WTC11 (cell line): Measurements from ENCODE around the gene CTNNA2.

ENCODE experiments used
- ELF4 ChIP-seq: sonication (generic); formaldehyde crosslinking; IDR thresholded peaks from 2 replicates; pipeline ENCODE4 v1.8.1; 2022; ENCODE audit warnings: low read depth, mild to moderate bottlenecking, moderate library complexity, missing genetic modification reagents
- NR1H2 ChIP-seq: sonication (generic); formaldehyde crosslinking; IDR thresholded peaks from 2 replicates; pipeline ENCODE4 v1.9.0; 2021; ENCODE audit warnings: mild to moderate bottlenecking, moderate library complexity, missing genetic modification reagents
- TF ChIP-seq, protein P1 (sequence below): sonication (generic); formaldehyde crosslinking; IDR thresholded peaks from 2 replicates; pipeline ENCODE4 v1.8.1; 2022; ENCODE audit warnings: low read depth, mild to moderate bottlenecking, moderate library complexity, missing genetic modification reagents, borderline replicate concordance
- TF ChIP-seq, protein P2 (sequence below): fragments of 200-600 bp; IDR thresholded peaks from 2 replicates; pipeline ENCODE4 v1.8.0; 2022; ENCODE audit warnings: antibody characterized with exemption
- TF ChIP-seq, protein P3 (sequence below): sonication (generic); formaldehyde crosslinking; IDR thresholded peaks from 2 replicates; pipeline ENCODE4 v1.8.0; 2023; ENCODE audit warnings: missing genetic modification reagents

DNA sequence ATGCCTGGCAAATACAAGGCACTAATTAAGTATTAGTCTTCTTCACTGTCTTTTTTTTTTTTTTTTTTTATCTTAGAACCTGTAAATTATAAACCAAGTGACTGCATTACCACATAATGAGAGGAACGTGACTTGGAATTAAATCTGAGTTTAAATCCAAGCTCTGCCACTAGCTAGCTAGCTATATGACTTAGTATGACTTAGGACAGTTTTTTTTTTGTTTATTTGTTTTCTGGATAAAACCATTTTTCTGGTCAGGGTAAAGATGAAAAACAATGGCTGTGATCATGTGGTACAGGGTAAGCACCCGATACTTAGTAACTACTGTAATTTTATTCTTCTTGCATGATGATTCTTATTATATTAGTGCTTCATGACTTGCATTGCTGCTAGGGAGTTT is 983.5 kb downstream of the CTNNA2 start:
- TF ChIP-seq, protein P1, sequence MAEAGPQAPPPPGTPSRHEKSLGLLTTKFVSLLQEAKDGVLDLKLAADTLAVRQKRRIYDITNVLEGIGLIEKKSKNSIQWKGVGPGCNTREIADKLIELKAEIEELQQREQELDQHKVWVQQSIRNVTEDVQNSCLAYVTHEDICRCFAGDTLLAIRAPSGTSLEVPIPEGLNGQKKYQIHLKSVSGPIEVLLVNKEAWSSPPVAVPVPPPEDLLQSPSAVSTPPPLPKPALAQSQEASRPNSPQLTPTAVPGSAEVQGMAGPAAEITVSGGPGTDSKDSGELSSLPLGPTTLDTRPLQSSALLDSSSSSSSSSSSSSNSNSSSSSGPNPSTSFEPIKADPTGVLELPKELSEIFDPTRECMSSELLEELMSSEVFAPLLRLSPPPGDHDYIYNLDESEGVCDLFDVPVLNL (CRISPR knock-in tag) = no peak
- TF ChIP-seq, protein P2, sequence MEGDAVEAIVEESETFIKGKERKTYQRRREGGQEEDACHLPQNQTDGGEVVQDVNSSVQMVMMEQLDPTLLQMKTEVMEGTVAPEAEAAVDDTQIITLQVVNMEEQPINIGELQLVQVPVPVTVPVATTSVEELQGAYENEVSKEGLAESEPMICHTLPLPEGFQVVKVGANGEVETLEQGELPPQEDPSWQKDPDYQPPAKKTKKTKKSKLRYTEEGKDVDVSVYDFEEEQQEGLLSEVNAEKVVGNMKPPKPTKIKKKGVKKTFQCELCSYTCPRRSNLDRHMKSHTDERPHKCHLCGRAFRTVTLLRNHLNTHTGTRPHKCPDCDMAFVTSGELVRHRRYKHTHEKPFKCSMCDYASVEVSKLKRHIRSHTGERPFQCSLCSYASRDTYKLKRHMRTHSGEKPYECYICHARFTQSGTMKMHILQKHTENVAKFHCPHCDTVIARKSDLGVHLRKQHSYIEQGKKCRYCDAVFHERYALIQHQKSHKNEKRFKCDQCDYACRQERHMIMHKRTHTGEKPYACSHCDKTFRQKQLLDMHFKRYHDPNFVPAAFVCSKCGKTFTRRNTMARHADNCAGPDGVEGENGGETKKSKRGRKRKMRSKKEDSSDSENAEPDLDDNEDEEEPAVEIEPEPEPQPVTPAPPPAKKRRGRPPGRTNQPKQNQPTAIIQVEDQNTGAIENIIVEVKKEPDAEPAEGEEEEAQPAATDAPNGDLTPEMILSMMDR = no peak
- TF ChIP-seq NR1H2 (CRISPR knock-in tag) (no peak), ELF4 (CRISPR knock-in tag) (no peak)
- TF ChIP-seq, protein P3, sequence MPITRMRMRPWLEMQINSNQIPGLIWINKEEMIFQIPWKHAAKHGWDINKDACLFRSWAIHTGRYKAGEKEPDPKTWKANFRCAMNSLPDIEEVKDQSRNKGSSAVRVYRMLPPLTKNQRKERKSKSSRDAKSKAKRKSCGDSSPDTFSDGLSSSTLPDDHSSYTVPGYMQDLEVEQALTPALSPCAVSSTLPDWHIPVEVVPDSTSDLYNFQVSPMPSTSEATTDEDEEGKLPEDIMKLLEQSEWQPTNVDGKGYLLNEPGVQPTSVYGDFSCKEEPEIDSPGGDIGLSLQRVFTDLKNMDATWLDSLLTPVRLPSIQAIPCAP (CRISPR knock-in tag) = no peak
